GM12878 (cell line): ENCODE results near the gene HMOX1. TPM values are rescaled to one million over a fixed set of nuclear protein-coding genes. Genes with fewer than 3 reads are reported as not detected.
"Not testable (repeated sequence)": the region's sequence is repeated elsewhere in the genome, so short reads cannot be mapped to it uniquely, and the experiment has no call there.

Experiments used
- ATAC-seq: fragments of 200-7000 bp; cut with Tn5 transposase; 3 replicates; pipeline ENCODE4 v1.9.1; 2020; ENCODE audit warnings: mild to moderate bottlenecking, moderate library complexity
- BruUV-seq: library from RNA; stranded (reverse); fragments of 400-500 nt; replicated peaks from 2 replicates; lab custom pipeline; 2021; lab: Mats Ljungman, UMichigan
- CTCF ChIA-PET: fragments of 300-600 bp; sonication (Branson Sonifier 250); formaldehyde crosslinking; extraction: SDS; loops from one replicate; lab custom pipeline; 2021; ENCODE audit warnings: inconsistent platforms; lab: Yijun Ruan, JAX
- POLR2A ChIA-PET: fragments of 350-600 bp; formaldehyde crosslinking; extraction: SDS; loops from one replicate; lab custom pipeline; 2021; ENCODE audit warnings: inconsistent platforms; lab: Charles Lee
- RAD21 ChIA-PET: fragments of 300-600 bp; sonication (Branson Sonifier 250); formaldehyde crosslinking; loops from one replicate; lab custom pipeline; 2023; ENCODE audit warnings: antibody characterized with exemption; ENCODE audit not compliant: unreplicated experiment; lab: Charles Lee
- SMC1A ChIA-PET: fragments of 300-600 bp; sonication (Branson Sonifier 250); formaldehyde crosslinking; loops from one replicate; lab custom pipeline; 2023; ENCODE audit not compliant: unreplicated experiment, uncharacterized antibody; lab: Charles Lee
- DNase-seq: peaks from one replicate; pipeline ENCODE4 v3.0.0-alpha.2; 2011; ENCODE audit warnings: low read depth, low spot score
- FAIRE-seq: peaks from 3 replicates; lab custom pipeline; 2011; peaks lifted over from hg19 to GRCh38; lab: Jason Lieb, UNC
- H2AFZ ChIP-seq: 2 replicates; pipeline ENCODE4 v1.6.0; 2011; ENCODE audit warnings: low read depth, low read length, control low read depth; ENCODE audit not compliant: control insufficient read depth
- H3K27ac ChIP-seq: 2 replicates; pipeline ENCODE4 v1.5.1; 2011; ENCODE audit warnings: control low read depth; ENCODE audit not compliant: control insufficient read depth, insufficient read depth
- H3K27me3 ChIP-seq, 2 experiments: replicated peaks in 1 of 2; 2 replicates each; pipeline versions ENCODE4 v1.6.0 to v1.6.1; 2011; ENCODE audit warnings: low read length in 1 of 2; ENCODE audit not compliant: control insufficient read depth in 2 of 2, insufficient read depth in 2 of 2
- H3K36me3 ChIP-seq, 2 experiments: 2 replicates each; pipeline ENCODE4 v1.5.1; 2011; ENCODE audit warnings: low read length in 1 of 2; ENCODE audit not compliant: control insufficient read depth in 2 of 2, insufficient read depth in 2 of 2
- H3K4me1 ChIP-seq: 2 replicates; pipeline ENCODE4 v1.6.1; 2011; ENCODE audit warnings: mild to moderate bottlenecking, low read length, moderate library complexity, mixed read lengths; ENCODE audit not compliant: control insufficient read depth, insufficient read depth
- H3K4me2 ChIP-seq: 2 replicates; pipeline ENCODE4 v1.6.0; 2011; ENCODE audit warnings: control low read depth; ENCODE audit not compliant: control insufficient read depth, insufficient read depth
- H3K4me3 ChIP-seq: fragments of 200-600 bp; sonication (generic); 2 replicates; pipeline ENCODE4 v1.5.1; 2016
- H3K79me2 ChIP-seq: 2 replicates; pipeline ENCODE4 v1.6.0; 2011; ENCODE audit warnings: low read length; ENCODE audit not compliant: control insufficient read depth, insufficient read depth
- H3K9ac ChIP-seq: 2 replicates; pipeline ENCODE4 v1.8.0; 2011; ENCODE audit warnings: low read length, control low read depth, mixed read lengths; ENCODE audit not compliant: control insufficient read depth, insufficient read depth
- H3K9me3 ChIP-seq: replicated peaks from 3 replicates; pipeline ENCODE4 v1.5.1; 2011; ENCODE audit warnings: mild to moderate bottlenecking, low read length; ENCODE audit not compliant: control insufficient read depth, insufficient read depth
- H4K20me1 ChIP-seq: 2 replicates; pipeline ENCODE4 v1.6.0; 2011; ENCODE audit not compliant: control insufficient read depth, insufficient read depth
- BMI1 ChIP-seq: fragments of 450-650 bp; IDR thresholded peaks from 2 replicates; pipeline ENCODE4 v1.6.1; 2016; ENCODE audit warnings: mild to moderate bottlenecking, moderate library complexity, borderline replicate concordance
- SMAD1 ChIP-seq: fragments of 450-650 bp; IDR thresholded peaks from 2 replicates; pipeline ENCODE4 v1.6.1; 2018; ENCODE audit warnings: mild to moderate bottlenecking, low read depth; ENCODE audit not compliant: partially characterized antibody
- SMC3 ChIP-seq: IDR thresholded peaks from 2 replicates; pipeline ENCODE4 v1.6.1; 2011; ENCODE audit warnings: low read length, improper control_type of control experiment, borderline replicate concordance
- SUPT20H ChIP-seq: IDR thresholded peaks from 2 replicates; pipeline ENCODE4 v1.6.1; 2011; ENCODE audit warnings: low read depth, mild to moderate bottlenecking, low read length, moderate library complexity, borderline replicate concordance; ENCODE audit not compliant: control insufficient read depth
- ZNF207 ChIP-seq: fragments of 450-650 bp; IDR thresholded peaks from 2 replicates; pipeline ENCODE4 v1.6.1; 2014; ENCODE audit warnings: antibody characterized with exemption, mild to moderate bottlenecking, borderline replicate concordance
- WGBS: methylation state at CpG from one replicate; pipeline ENCODE4 v1.1.6; 2016; ENCODE audit warnings: low lambda C conversion rate; ENCODE audit not compliant: insufficient replicate concordance, insufficient coverage; ENCODE audit errors: missing lambda C conversion rate; 5-methylcytosine and 5-hydroxymethylcytosine counted together
- in situ Hi-C: fragments of 300-500 bp; cut with MboI; formaldehyde crosslinking; loops from 9 replicates; pipeline ENCODE4 v1.14.3; 2018; ENCODE audit warnings: mixed read lengths
- intact Hi-C: fragments of 100-400 bp; cut with micrococcal nuclease; formaldehyde crosslinking; loops from one replicate; pipeline ENCODE4 v1.14.2; 2022; ENCODE audit not compliant: unreplicated experiment
- polyA plus RNA-seq, 11 experiments: library from polyadenylated mRNA; depleted of rRNA in 4 of 11; unstranded in 6 of 11; stranded (reverse) in 5 of 11; fragments of >200 nt; fragmentation: Nextera tagmentation in 4 of 11; fragmentation: Illumina TruSeq in 1 of 11; extraction: Ambion mirVana in 4 of 11; extraction: Trizol in 1 of 11; gene quantifications; 1 replicate in 1 of 11; 2 replicates in 10 of 11; pipeline versions ENCODE4 v1.2.1 to v1.2.3, GENCODE V29; 2011 to 2016; ENCODE audit warnings: inconsistent platforms in 2 of 11, missing spikeins in 2 of 11, low read depth in 1 of 11
- total RNA-seq, 4 experiments: library from RNA; depleted of rRNA in 3 of 4; stranded (reverse); fragments of >200 nt in 3 of 4; fragmentation: Illumina TruSeq in 1 of 4; extraction: Trizol in 1 of 4; gene quantifications; 2 replicates each; pipeline versions ENCODE4 v1.2.1 to v1.2.3, GENCODE V29; 2013 to 2021

Gene HMOX1
- total and polyA plus RNA-seq, 10 of the 15 experiments (the other 5 are each of a cell fraction or from before 2014, with no cell fraction given): 1.5 to 36.7 (median 18.8) TPM

DNA sequence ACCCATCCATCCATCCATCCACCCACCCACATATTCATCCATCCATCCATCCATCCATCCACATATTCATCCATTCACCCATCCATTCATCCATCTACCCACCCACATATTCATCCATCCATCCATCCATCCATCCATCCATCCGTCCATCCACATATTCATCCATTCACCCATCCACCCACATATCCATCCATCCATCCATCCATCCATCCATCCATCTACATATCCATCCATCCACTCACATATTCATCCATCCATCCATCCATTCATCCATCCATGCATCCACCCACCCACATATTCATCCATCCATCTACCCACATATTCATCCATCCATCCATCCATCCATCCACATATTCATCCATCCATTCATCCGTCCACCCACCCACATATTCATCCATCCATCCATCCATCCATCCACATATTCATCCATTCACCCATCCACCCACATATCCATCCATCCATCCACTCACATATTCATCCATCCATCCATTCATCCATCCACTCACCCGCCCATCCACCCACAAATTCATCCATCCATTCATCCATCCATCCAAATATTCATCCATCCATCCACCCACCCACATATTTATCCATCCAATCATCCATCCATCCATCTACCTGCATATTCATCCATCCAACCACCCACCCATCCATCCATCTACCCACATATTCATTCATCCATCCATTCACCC, 57.9 kb downstream of the HMOX1 start:
- H3K4me3 ChIP-seq, H3K27ac ChIP-seq, ATAC-seq, POLR2A ChIA-PET, H3K9ac ChIP-seq, H2AFZ ChIP-seq, BruUV-seq, H3K4me2 ChIP-seq, RAD21 ChIA-PET, SMC1A ChIA-PET, H4K20me1 ChIP-seq, H3K9me3 ChIP-seq, H3K36me3 ChIP-seq, H3K27me3 ChIP-seq, intact Hi-C loops, DNase-seq, H3K4me1 ChIP-seq, FAIRE-seq, CTCF ChIA-PET, in situ Hi-C loops, H3K79me2 ChIP-seq: not testable (repeated sequence)
- 60% methylated on average over 3 of the region's 3 CpGs for WGBS

DNA sequence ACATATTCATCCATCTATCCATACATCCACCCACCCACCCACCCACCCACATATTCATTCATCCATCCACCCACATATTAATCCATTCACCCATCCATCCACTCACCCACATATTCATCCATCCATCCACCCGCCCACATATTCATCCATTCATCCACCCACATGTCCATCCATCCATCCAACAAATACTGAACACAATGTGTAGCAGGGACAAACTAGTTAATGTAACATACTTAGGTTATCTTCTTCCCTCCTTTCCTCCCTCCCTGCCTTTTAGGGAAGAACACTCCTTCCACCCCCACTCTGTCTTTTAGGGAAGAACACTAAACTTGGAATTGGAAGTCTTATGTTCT, 58.4 kb downstream of the HMOX1 start:
- Histone ChIP-seq H3K36me3 (peaks cover 0 to 2% of the 10 kb centered on the region in 2 experiments; a peak in 2 of 4 replicates), H3K27ac (no peak overlapping the region), H3K4me3 (no peak overlapping the region), H3K27me3 (no peaks in the 10 kb centered on the region), H3K4me2 (no peak overlapping the region), H2AFZ (no peak overlapping the region), H3K9me3 (no peaks in the 10 kb centered on the region), H4K20me1 (no peaks in the 10 kb centered on the region), H3K4me1 (no peaks in the 10 kb centered on the region), H3K9ac (no peak overlapping the region), H3K79me2 (no peaks in the 10 kb centered on the region)
- ATAC-seq: no peak
- FAIRE-seq: no peak
- TF ChIP-seq BMI1: no peak
- no peak for TF ChIP-seq SUPT20H
- TF ChIP-seq SMC3: no peak
- TF ChIP-seq ZNF207: no peak
- TF ChIP-seq SMAD1: no peak
- DNase-seq: no peak
- ChIA-PET POLR2A (no interaction called here), SMC1A (no interaction called here), CTCF (no interaction called here), RAD21 (no interaction called here)
- in situ Hi-C loops (no loop called here), intact Hi-C loops (no loop called here)
- BruUV-seq: no TSS peak
- 100% methylated on average over 1 of the region's 1 CpG for WGBS
